ACC112 (cell line): Measurements from ENCODE around the gene RERE.

Source experiments
- H2AFZ ChIP-seq: fragments of 200-600 bp; sonication (generic); one replicate; pipeline ENCODE4 v1.6.0; 2017; ENCODE audit warnings: antibody characterized with exemption, low read length; ENCODE audit not compliant: unreplicated experiment
- H3K27ac ChIP-seq: fragments of 200-600 bp; sonication (generic); 2 replicates; pipeline ENCODE4 v1.5.1; 2014; ENCODE audit warnings: low read depth, mild to moderate bottlenecking, antibody characterized with exemption, low read length, moderate library complexity
- H3K27me3 ChIP-seq: fragments of 200-600 bp; sonication (generic); 2 replicates; pipeline ENCODE4 v1.6.1; 2014; ENCODE audit warnings: mild to moderate bottlenecking, antibody characterized with exemption, low read length, moderate library complexity, mixed read lengths; ENCODE audit not compliant: insufficient read depth
- H3K36me3 ChIP-seq: fragments of 200-600 bp; sonication (generic); 2 replicates; pipeline ENCODE4 v1.6.1; 2016; ENCODE audit warnings: mild to moderate bottlenecking, antibody characterized with exemption, low read length, moderate library complexity, mixed read lengths; ENCODE audit not compliant: insufficient read depth
- H3K4me1 ChIP-seq: fragments of 200-600 bp; sonication (generic); one replicate; pipeline ENCODE4 v1.6.1; 2016; ENCODE audit warnings: low read length, mixed read lengths; ENCODE audit not compliant: insufficient read depth, unreplicated experiment, control insufficient read depth
- H3K4me3 ChIP-seq: fragments of 200-600 bp; sonication (generic); 2 replicates; pipeline ENCODE4 v1.5.1; 2014; ENCODE audit warnings: mild to moderate bottlenecking, low read depth, low read length
- H3K79me2 ChIP-seq: fragments of 200-600 bp; sonication (generic); one replicate; pipeline ENCODE4 v1.6.0; 2016; ENCODE audit warnings: low read length; ENCODE audit not compliant: control insufficient read depth, unreplicated experiment, insufficient read depth

RERE gene

GRCh38 chr1:8652467-8653046, 164.9 kb downstream of the RERE start:
- Histone ChIP-seq H3K4me1 (peaks cover 6% of the 10 kb centered on the region), H3K27me3 (no peaks in the 10 kb centered on the region), H3K27ac (no peak overlapping the region), H3K36me3 (no peaks in the 10 kb centered on the region), H2AFZ (no peak overlapping the region), H3K4me3 (no peak overlapping the region), H3K79me2 (no peaks in the 10 kb centered on the region)

GRCh38 chr1:8651962-8652361, 165.5 kb downstream of the RERE start:
- Histone ChIP-seq H3K27ac (no peak overlapping the region), H2AFZ (no peak overlapping the region), H3K4me3 (no peak overlapping the region), H3K79me2 (peaks cover 2% of the 10 kb centered on the region), H3K36me3 (no peaks in the 10 kb centered on the region), H3K4me1 (peaks cover 11% of the 10 kb centered on the region), H3K27me3 (no peaks in the 10 kb centered on the region)

GRCh38 chr1:8651236-8651890, 166.1 kb downstream of the RERE start:
- H3K27me3 ChIP-seq: no peaks in the 10 kb centered on the region
- peaks cover 3% of the 10 kb centered on the region for H3K79me2 ChIP-seq
- no peaks in the 10 kb centered on the region for H3K36me3 ChIP-seq
- no peak overlapping the region for H2AFZ ChIP-seq
- no peak overlapping the region for H3K27ac ChIP-seq
- H3K4me3 ChIP-seq: no peak overlapping the region
- H3K4me1 ChIP-seq: peaks cover 11% of the 10 kb centered on the region

- Histone ChIP-seq H3K27me3 (no peaks in the 10 kb centered on the region), H3K79me2 (peaks cover 3% of the 10 kb centered on the region), H3K36me3 (no peaks in the 10 kb centered on the region), H3K4me1 (peaks cover 11% of the 10 kb centered on the region), H3K4me3 (no peak overlapping the region), H3K27ac (no peak overlapping the region), H2AFZ (no peak overlapping the region)
Measured at GRCh38 chr1:8649875-8650274, 167.6 kb downstream of the RERE start.

GRCh38 chr1:8649027-8649426, 168.4 kb downstream of the RERE start:
- Histone ChIP-seq H3K27ac (no peak overlapping the region), H3K36me3 (no peaks in the 10 kb centered on the region), H3K27me3 (no peaks in the 10 kb centered on the region), H3K4me3 (no peak overlapping the region), H2AFZ (no peak overlapping the region), H3K79me2 (peaks cover 3% of the 10 kb centered on the region), H3K4me1 (peaks cover 11% of the 10 kb centered on the region)

GRCh38 chr1:8646996-8647395, 170.4 kb downstream of the RERE start:
- H3K4me1 ChIP-seq: peaks cover 11% of the 10 kb centered on the region
- H2AFZ ChIP-seq: no peak overlapping the region
- H3K79me2 ChIP-seq: peaks cover 3% of the 10 kb centered on the region

GRCh38 chr1:8646189-8646588, 171.3 kb downstream of the RERE start:
- H3K36me3 ChIP-seq: no peaks in the 10 kb centered on the region
- no peak overlapping the region for H2AFZ ChIP-seq
- H3K4me1 ChIP-seq: peaks cover 11% of the 10 kb centered on the region
- H3K4me3 ChIP-seq: no peak overlapping the region
- no peaks in the 10 kb centered on the region for H3K27me3 ChIP-seq
- H3K79me2 ChIP-seq: peaks cover 3% of the 10 kb centered on the region
- H3K27ac ChIP-seq: no peak overlapping the region

More at GRCh38 chr1:8646996-8647395, 170.4 kb downstream of the RERE start:
- H3K4me3 ChIP-seq: no peak overlapping the region
- H3K27me3 ChIP-seq: no peaks in the 10 kb centered on the region
- H3K36me3 ChIP-seq: no peaks in the 10 kb centered on the region
- no peak overlapping the region for H3K27ac ChIP-seq

- no peak overlapping the region for H2AFZ ChIP-seq
- peaks cover 11% of the 10 kb centered on the region for H3K4me1 ChIP-seq
- no peak overlapping the region for H3K4me3 ChIP-seq
- no peaks in the 10 kb centered on the region for H3K27me3 ChIP-seq
- H3K79me2 ChIP-seq: peaks cover 3% of the 10 kb centered on the region
- no peaks in the 10 kb centered on the region for H3K36me3 ChIP-seq
- H3K27ac ChIP-seq: no peak overlapping the region
Measured at GRCh38 chr1:8643542-8644536, 173.6 kb downstream of the RERE start.

GRCh38 chr1:8642114-8642513, 175.3 kb downstream of the RERE start:
- Histone ChIP-seq H3K36me3 (no peaks in the 10 kb centered on the region), H3K4me1 (peaks cover 1% of the 10 kb centered on the region), H3K27me3 (no peaks in the 10 kb centered on the region), H3K4me3 (no peak overlapping the region), H3K27ac (no peak overlapping the region), H2AFZ (no peak overlapping the region), H3K79me2 (peaks cover 2% of the 10 kb centered on the region)

- no peaks in the 10 kb centered on the region for H3K4me1 ChIP-seq
- no peak overlapping the region for H2AFZ ChIP-seq
- H3K36me3 ChIP-seq: no peaks in the 10 kb centered on the region
- H3K79me2 ChIP-seq: no peaks in the 10 kb centered on the region
- H3K4me3 ChIP-seq: no peak overlapping the region
- H3K27me3 ChIP-seq: no peaks in the 10 kb centered on the region
- no peak overlapping the region for H3K27ac ChIP-seq
Measured at GRCh38 chr1:8641377-8641997, 176.0 kb downstream of the RERE start.
